H9 (cell line): ENCODE results near the gene CCT7. TPM values are rescaled to one million over a fixed set of nuclear protein-coding genes. Genes with fewer than 3 reads are reported as not detected.

Experiments used
- DNase-seq: peaks from one replicate; pipeline ENCODE4 v3.0.0-alpha.2; 2017
- H2AFZ ChIP-seq: one replicate; pipeline ENCODE4 v1.6.1; 2013; ENCODE audit warnings: mild to moderate bottlenecking, low read length, control low read depth, moderate library complexity
- H2AK5ac ChIP-seq: 2 replicates; pipeline ENCODE4 v1.6.1; 2013; ENCODE audit warnings: low read length, control low read depth, mixed read lengths; ENCODE audit not compliant: insufficient read length
- H2BK120ac ChIP-seq: one replicate; pipeline ENCODE4 v1.6.1; 2013; ENCODE audit warnings: low read depth, mild to moderate bottlenecking, low read length, control low read depth, inconsistent platforms; ENCODE audit not compliant: poor library complexity, severe bottlenecking
- H2BK12ac ChIP-seq: 2 replicates; pipeline ENCODE4 v1.6.1; 2013; ENCODE audit warnings: low read length, control low read depth, mixed read lengths, low read depth; ENCODE audit not compliant: insufficient read length
- H2BK15ac ChIP-seq: 2 replicates; pipeline ENCODE4 v1.6.1; 2013; ENCODE audit warnings: low read depth, low read length, control low read depth
- H2BK20ac ChIP-seq: one replicate; pipeline ENCODE4 v1.6.1; 2013; ENCODE audit warnings: low read depth, mild to moderate bottlenecking, low read length, control low read depth, inconsistent platforms; ENCODE audit not compliant: poor library complexity, severe bottlenecking
- H2BK5ac ChIP-seq: 2 replicates; pipeline ENCODE4 v1.6.1; 2013; ENCODE audit warnings: low read length, control low read depth, mixed read lengths; ENCODE audit not compliant: insufficient read length
- H3K14ac ChIP-seq: 2 replicates; pipeline ENCODE4 v1.6.1; 2013; ENCODE audit warnings: low read length, control low read depth; ENCODE audit not compliant: insufficient read depth
- H3K18ac ChIP-seq: 2 replicates; pipeline ENCODE4 v1.6.1; 2013; ENCODE audit warnings: low read depth, mild to moderate bottlenecking, mixed read lengths, low read length, control low read depth; ENCODE audit not compliant: insufficient read length
- H3K23ac ChIP-seq: 2 replicates; pipeline ENCODE4 v1.6.1; 2013; ENCODE audit warnings: low read length, control low read depth, mixed read lengths, low read depth; ENCODE audit not compliant: insufficient read length
- H3K23me2 ChIP-seq: 2 replicates; pipeline ENCODE4 v1.6.1; 2013; ENCODE audit warnings: low read depth, mild to moderate bottlenecking, mixed read lengths, low read length, control low read depth; ENCODE audit not compliant: insufficient read length, poor library complexity, severe bottlenecking
- H3K27ac ChIP-seq: 2 replicates; pipeline ENCODE4 v1.5.1; 2013; ENCODE audit warnings: low read length, control low read depth, mixed read lengths, low read depth; ENCODE audit not compliant: insufficient read length
- H3K27me3 ChIP-seq: 2 replicates; pipeline ENCODE4 v1.6.1; 2013; ENCODE audit warnings: low read length, control low read depth, inconsistent platforms; ENCODE audit not compliant: insufficient read depth
- H3K4ac ChIP-seq: 2 replicates; pipeline ENCODE4 v1.6.1; 2013; ENCODE audit warnings: low read depth, mild to moderate bottlenecking, control low read depth, inconsistent platforms, low read length, moderate library complexity
- H3K4me1 ChIP-seq: 2 replicates; pipeline ENCODE4 v1.6.1; 2013; ENCODE audit warnings: low read length, control low read depth, inconsistent platforms; ENCODE audit not compliant: insufficient read depth
- H3K4me2 ChIP-seq: 2 replicates; pipeline ENCODE4 v1.6.1; 2013; ENCODE audit warnings: low read length, control low read depth, mixed read lengths; ENCODE audit not compliant: insufficient read length, insufficient read depth
- H3K56ac ChIP-seq: 2 replicates; pipeline ENCODE4 v1.6.1; 2013; ENCODE audit warnings: low read depth, mild to moderate bottlenecking, mixed read lengths, low read length, control low read depth; ENCODE audit not compliant: insufficient read length
- H3K79me1 ChIP-seq: 2 replicates; pipeline ENCODE4 v1.6.1; 2013; ENCODE audit warnings: low read depth, mild to moderate bottlenecking, moderate library complexity, low read length, control low read depth, inconsistent platforms; ENCODE audit not compliant: insufficient read depth, poor library complexity, severe bottlenecking
- H3K79me2 ChIP-seq: 2 replicates; pipeline ENCODE4 v1.6.1; 2013; ENCODE audit warnings: low read length, control low read depth, inconsistent platforms; ENCODE audit not compliant: insufficient read depth
- H3K9ac ChIP-seq: 2 replicates; pipeline ENCODE4 v1.6.1; 2013; ENCODE audit warnings: low read length, control low read depth, mixed read lengths; ENCODE audit not compliant: insufficient read length; ENCODE audit errors: extremely low read depth
- H3K9me3 ChIP-seq: one replicate; pipeline ENCODE4 v1.6.1; 2013; ENCODE audit warnings: low read depth, low read length, inconsistent platforms; ENCODE audit not compliant: control insufficient read depth
- H3T11ph ChIP-seq: one replicate; pipeline ENCODE4 v1.6.1; 2013; ENCODE audit warnings: mild to moderate bottlenecking, low read length, control low read depth, inconsistent platforms
- H4K20me1 ChIP-seq: one replicate; pipeline ENCODE4 v1.6.1; 2013; ENCODE audit not compliant: control insufficient read depth, insufficient read length, insufficient read depth
- H4K5ac ChIP-seq: 2 replicates; pipeline ENCODE4 v1.6.1; 2013; ENCODE audit warnings: low read depth, mild to moderate bottlenecking, mixed read lengths, low read length, control low read depth; ENCODE audit not compliant: insufficient read length
- H4K8ac ChIP-seq: replicated peaks from 2 replicates; pipeline ENCODE4 v1.6.1; 2013; ENCODE audit warnings: low read length, control low read depth, mixed read lengths, low read depth; ENCODE audit not compliant: insufficient read length
- H4K91ac ChIP-seq: 2 replicates; pipeline ENCODE4 v1.6.1; 2013; ENCODE audit warnings: low read depth, mild to moderate bottlenecking, moderate library complexity, mixed read lengths, low read length, control low read depth; ENCODE audit not compliant: insufficient read length
- H3K27ac Mint-ChIP-seq, 3 experiments: 2 replicates in 2 of 3; 3 replicates in 1 of 3; pipeline ENCODE4 v1.8.0; 2020 to 2021; ENCODE audit warnings: mixed read lengths in 3 of 3, mild to moderate bottlenecking in 1 of 3, moderate library complexity in 1 of 3
- H3K27me3 Mint-ChIP-seq: 2 replicates; pipeline ENCODE4 v1.8.0; 2021; ENCODE audit warnings: low read depth, mild to moderate bottlenecking, moderate library complexity, mixed read lengths
- H3K36me3 Mint-ChIP-seq, 3 experiments: 2 replicates in 2 of 3; 3 replicates in 1 of 3; pipeline ENCODE4 v1.8.0; 2020 to 2021; ENCODE audit warnings: low read depth in 3 of 3, mixed read lengths in 3 of 3; ENCODE audit not compliant: insufficient read depth in 1 of 3
- H3K4me1 Mint-ChIP-seq, 2 experiments: 2 replicates each; pipeline ENCODE4 v1.8.0; 2020; ENCODE audit warnings: mixed read lengths in 2 of 2
- H3K4me3 Mint-ChIP-seq, 2 experiments: 2 replicates in 1 of 2; 3 replicates in 1 of 2; pipeline ENCODE4 v1.8.0; 2020 to 2021; ENCODE audit warnings: mild to moderate bottlenecking in 2 of 2, mixed read lengths in 2 of 2, moderate library complexity in 1 of 2
- H3K9me3 Mint-ChIP-seq, 2 experiments: 2 replicates in 1 of 2; 3 replicates in 1 of 2; pipeline ENCODE4 v1.8.0; 2020; ENCODE audit warnings: mild to moderate bottlenecking in 2 of 2, mixed read lengths in 2 of 2, moderate library complexity in 1 of 2
- CTCF ChIP-seq: fragments of 200-600 bp; sonication (generic); conservative IDR thresholded peaks from 3 replicates; pipeline ENCODE4 v1.8.0; 2021; ENCODE audit warnings: antibody characterized with exemption, mild to moderate bottlenecking
- WGBS: extraction: QIAGEN DNeasy Blood & Tissue Kit; methylation state at CpG from one replicate; pipeline ENCODE4 v1.1.7; 2013; ENCODE audit warnings: missing lambda C conversion rate, low lambda C conversion rate, mixed read lengths; ENCODE audit not compliant: insufficient read length; ENCODE audit errors: extremely low coverage; 5-methylcytosine and 5-hydroxymethylcytosine counted together
- total RNA-seq: library from RNA; stranded (reverse); gene quantifications from 2 replicates; pipeline ENCODE4 v1.2.1, GENCODE V29; 2021

CCT7 gene
- total RNA-seq, 1 experiment from 2014 or later: 500 TPM

- Histone ChIP-seq H3K14ac (no peak within 1 kb of the TSS), H3K56ac (no peak within 1 kb of the TSS), H3K23me2 (peaks cover 14% of the 10 kb centered on the region), H2AFZ (peak within 1 kb of the TSS; percentile 11), H3K18ac (no peak within 1 kb of the TSS), H3T11ph (no peak within 1 kb of the TSS), H3K27me3 (no peaks in the 10 kb centered on the region), H3K27ac (no peak within 1 kb of the TSS), H4K91ac (no peak within 1 kb of the TSS), H4K8ac (no peak within 1 kb of the TSS), H3K79me1 (no peaks in the 10 kb centered on the region), H3K23ac (no peak within 1 kb of the TSS), H3K9me3 (no peaks in the 10 kb centered on the region), H2BK120ac (no peak within 1 kb of the TSS), H2BK5ac (no peak within 1 kb of the TSS), H2BK15ac (no peak within 1 kb of the TSS), H3K4ac (no peak within 1 kb of the TSS), H3K9ac (peak within 1 kb of the TSS; percentile 66), H3K4me1 (peaks cover 8% of the 10 kb centered on the region; the same call in 1 of the 2 replicates), H4K20me1 (no peaks in the 10 kb centered on the region), H3K4me2 (peak within 1 kb of the TSS; percentile 96), H2BK20ac (no peak within 1 kb of the TSS), H4K5ac (no peak within 1 kb of the TSS), H2AK5ac (no peak within 1 kb of the TSS), H2BK12ac (no peak within 1 kb of the TSS), H3K79me2 (peaks cover 32% of the 10 kb centered on the region)
- H3K9me3 Mint-ChIP-seq: no peaks in the 10 kb centered on the region
- WGBS: no CpG with 5 or more reads among the region's 67 CpGs
- peaks cover 27 to 30% of the 10 kb centered on the region in 2 experiments for H3K4me1 Mint-ChIP-seq
- no peak for TF ChIP-seq CTCF
- DNase-seq: peak; percentile 100
- peaks cover 5 to 18% (median 10%) of the 10 kb centered on the region in 3 experiments; a peak in 6 of 7 replicates for H3K36me3 Mint-ChIP-seq
- no peaks in the 10 kb centered on the region; the same call in 1 of the 2 replicates for H3K27me3 Mint-ChIP-seq
- H3K4me3 Mint-ChIP-seq: peak within 1 kb of the TSS; percentile 97 to 99
- H3K27ac Mint-ChIP-seq: peak within 1 kb of the TSS; percentile 91 to 95 (median 93); a peak in 6 of 7 replicates
Measured at GRCh38 chr2:73233154-73233931, 765 bp upstream of the CCT7 start, which contains the start of gene PRADC1. Gene PRADC1, minus strand, starts transcription at chr2:73233239. Its CDS starts 79 bp downstream, at chr2:73233160.
